Heart left ventricle (tissue), 13 donors: ENCODE data around the gene GGN.

Source experiments
- POLR2A ChIP-seq, 2 donors: fragments of 450-650 bp; IDR thresholded peaks; one replicate each; pipeline ENCODE4 v1.6.1; 2017; ENCODE audit warnings: antibody characterized with exemption in 2 of 2, mild to moderate bottlenecking in 2 of 2, moderate library complexity in 2 of 2
- TF ChIP-seq, protein P1 (sequence below), 12 donors: fragments of 200-600 bp; sonication (generic) in 4 of 12; IDR thresholded peaks; one replicate each; pipeline versions ENCODE4 v1.5.0 to v1.8.0; 2018 to 2022; ENCODE audit warnings: antibody characterized with exemption in 12 of 12, mild to moderate bottlenecking in 5 of 12
- donor health status: ischemic (EF 13 %, LVEDD 7.1; RV severe dilation, severe dysfunction).
- donor health status: DM: no; HTN: yes; CAD: no.
- donor health status: DM: no; HTN: no; CAD: no.
- donor health status: ischemic (EF 25% LVEDD 6.9; RV normal size, moderate dysfunction).
- donor health status: ischemic (EF 25% LVEDD 5.7; RV mildly dilated, moderate dysfunction).
- donor health status: ischemic (EF 35%, LVEDD 5.7; RV mildly dilated, moderate dysfunction).
- donor health status: nonischemic (EF 11% LVEDD 7.7; RV severe dilation, severe dysfunction).
- donor health status: DM: yes; HTN: yes; CAD: no.
- donor health status: PGD.
- donor health status: ischemic (EF 29% LVEDD 5.4; RV normal size, mild dysfunction).
- donor health status: nonischemic (EF 23%, LVEDD 6.1; RV moderate dilation, normal function).

DNA sequence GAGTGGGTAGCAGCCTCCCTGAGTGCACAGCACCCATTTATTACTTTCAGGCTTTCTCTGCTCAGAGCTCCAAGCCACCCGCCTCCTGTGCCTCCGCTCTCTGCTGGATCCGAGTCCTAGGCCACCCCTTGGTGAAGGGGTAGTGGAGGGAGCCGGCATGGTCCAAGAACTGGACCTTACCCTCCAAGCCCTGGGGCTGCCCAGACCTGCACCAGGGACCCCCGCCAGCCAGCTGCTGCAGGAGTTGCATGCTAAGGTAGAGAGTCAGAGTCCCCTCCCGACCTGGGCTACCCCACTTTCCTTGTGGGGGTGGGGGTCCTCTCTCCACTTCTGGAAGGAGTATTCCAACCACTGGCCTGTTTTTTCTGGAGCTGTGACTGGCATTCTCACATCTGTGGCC lies 17.0 kb upstream of the GGN start:
- TF ChIP-seq, protein P1, sequence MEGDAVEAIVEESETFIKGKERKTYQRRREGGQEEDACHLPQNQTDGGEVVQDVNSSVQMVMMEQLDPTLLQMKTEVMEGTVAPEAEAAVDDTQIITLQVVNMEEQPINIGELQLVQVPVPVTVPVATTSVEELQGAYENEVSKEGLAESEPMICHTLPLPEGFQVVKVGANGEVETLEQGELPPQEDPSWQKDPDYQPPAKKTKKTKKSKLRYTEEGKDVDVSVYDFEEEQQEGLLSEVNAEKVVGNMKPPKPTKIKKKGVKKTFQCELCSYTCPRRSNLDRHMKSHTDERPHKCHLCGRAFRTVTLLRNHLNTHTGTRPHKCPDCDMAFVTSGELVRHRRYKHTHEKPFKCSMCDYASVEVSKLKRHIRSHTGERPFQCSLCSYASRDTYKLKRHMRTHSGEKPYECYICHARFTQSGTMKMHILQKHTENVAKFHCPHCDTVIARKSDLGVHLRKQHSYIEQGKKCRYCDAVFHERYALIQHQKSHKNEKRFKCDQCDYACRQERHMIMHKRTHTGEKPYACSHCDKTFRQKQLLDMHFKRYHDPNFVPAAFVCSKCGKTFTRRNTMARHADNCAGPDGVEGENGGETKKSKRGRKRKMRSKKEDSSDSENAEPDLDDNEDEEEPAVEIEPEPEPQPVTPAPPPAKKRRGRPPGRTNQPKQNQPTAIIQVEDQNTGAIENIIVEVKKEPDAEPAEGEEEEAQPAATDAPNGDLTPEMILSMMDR (IDR thresholded peaks at IDR 0.05): no peak
- TF ChIP-seq POLR2A (IDR thresholded peaks at IDR 0.05): no peak
